ENCODE data around the gene RBM20.
A peak's percentile ranks its signal among the peaks of the same experiment; 100 is the strongest.

Gene RBM20

GRCh38 chr10:110783509-110784107, 139.5 kb downstream of the RBM20 start:
- DNase-seq, result no peak

- DNase-seq, result no peak
These were observed 140.1 kb downstream of the RBM20 start for GRCh38 chr10:110784198-110784597.

- no peak for DNase-seq
These were observed 142.0 kb downstream of the RBM20 start for GRCh38 chr10:110786172-110786571.

GRCh38 chr10:110788620-110789385, 144.7 kb downstream of the RBM20 start:
- peak in 1 of 58 donors; percentile 18 for DNase-seq

- DNase-seq, result no peak
These were observed 145.7 kb downstream of the RBM20 start for GRCh38 chr10:110789604-110790433.

- DNase-seq, result no peak
These were observed 146.9 kb downstream of the RBM20 start for GRCh38 chr10:110790913-110791506.

GRCh38 chr10:110791541-110792073, 147.5 kb downstream of the RBM20 start:
- DNase-seq, result no peak

- DNase-seq, result no peak
These were observed 148.5 kb downstream of the RBM20 start for GRCh38 chr10:110792476-110793125.

GRCh38 chr10:110793128-110793812, 149.1 kb downstream of the RBM20 start:
- no peak for DNase-seq

GRCh38 chr10:110793886-110794285, 149.8 kb downstream of the RBM20 start:
- no peak for DNase-seq

- DNase-seq, result peak in 50 of 58 donors; percentile 16 to 87 (median 53)
These were observed 150.7 kb downstream of the RBM20 start for GRCh38 chr10:110794808-110795207.

- no peak for DNase-seq
These were observed 153.3 kb downstream of the RBM20 start for GRCh38 chr10:110797416-110797815.

GRCh38 chr10:110798340-110798739, 154.2 kb downstream of the RBM20 start:
- no peak for DNase-seq

GRCh38 chr10:110802090-110802489, 158.0 kb downstream of the RBM20 start:
- DNase-seq, result peak in 1 of 58 donors; percentile 12

GRCh38 chr10:110802551-110803238, 158.6 kb downstream of the RBM20 start:
- peak in 33 of 58 donors; percentile 10 to 74 (median 36) for DNase-seq

- DNase-seq, result no peak
These were observed 159.2 kb downstream of the RBM20 start for GRCh38 chr10:110803239-110803749.

- peak in 29 of 58 donors; percentile 5 to 67 (median 36) for DNase-seq
These were observed 159.7 kb downstream of the RBM20 start for GRCh38 chr10:110803830-110804338.

GRCh38 chr10:110804376-110804775, 160.2 kb downstream of the RBM20 start:
- DNase-seq, result no peak

GRCh38 chr10:110805292-110805691, 161.2 kb downstream of the RBM20 start:
- DNase-seq, result no peak

All from anterior cingulate cortex (tissue), 58 donors.